ENCODE results near the gene MOK. TPM values are rescaled to one million over a fixed set of nuclear protein-coding genes. Genes with fewer than 3 reads are reported as not detected.
A peak's percentile ranks its signal among the peaks of the same experiment; 100 is the strongest.

MOK gene
- total and polyA plus RNA-seq, 5 experiments from 2014 or later, result 1.1 to 4.0 (median 2.6) TPM

- H3K9me3 Mint-ChIP-seq, result no peaks in the 10 kb centered on the region
- peaks cover 0 to 17% (median 5%) of the 10 kb centered on the region in 3 donors for H3K36me3 Mint-ChIP-seq
- no peak for ATAC-seq
- DNase-seq, result no peak
- POLR2A ChIA-PET, result no interaction called here
- no peak overlapping the region for H3K4me3 Mint-ChIP-seq
- no peaks in the 10 kb centered on the region for H3K27me3 Mint-ChIP-seq
- peaks cover 0 to 4% (median 1%) of the 10 kb centered on the region in 4 donors for H3K4me1 Mint-ChIP-seq
- H3K27ac Mint-ChIP-seq, result no peak overlapping the region
Observed at GRCh38 chr14:102223682-102224081, 81.3 kb downstream of the MOK start.

GRCh38 chr14:102222751-102223150 lies 82.2 kb downstream of the MOK start:
- ATAC-seq (no peak), DNase-seq (no peak)
- Mint-ChIP-seq H3K9me3 (no peaks in the 10 kb centered on the region), H3K4me3 (no peak overlapping the region), H3K36me3 (peaks cover 0 to 17% (median 5%) of the 10 kb centered on the region in 3 donors), H3K27ac (peak overlapping the region in 2 of 10 donors; percentile 2 to 5), H3K4me1 (peaks cover 0 to 4% (median 1%) of the 10 kb centered on the region in 4 donors), H3K27me3 (no peaks in the 10 kb centered on the region)
- POLR2A ChIA-PET, result no interaction called here

GRCh38 chr14:102222009-102222575 lies 82.9 kb downstream of the MOK start:
- no peaks in the 10 kb centered on the region for H3K27me3 Mint-ChIP-seq
- POLR2A ChIA-PET, result no interaction called here

GRCh38 chr14:102221026-102221425 lies 83.9 kb downstream of the MOK start:
- Mint-ChIP-seq H3K4me3 (no peak overlapping the region), H3K4me1 (peaks cover 0 to 6% (median 1%) of the 10 kb centered on the region in 4 donors), H3K9me3 (no peaks in the 10 kb centered on the region), H3K27ac (peak overlapping the region in 2 of 10 donors; percentile 31 to 59), H3K36me3 (peaks cover 0 to 17% (median 5%) of the 10 kb centered on the region in 3 donors), H3K27me3 (no peaks in the 10 kb centered on the region)
- POLR2A ChIA-PET, result no interaction called here
- DNase-seq (no peak), ATAC-seq (no peak)

More at GRCh38 chr14:102222009-102222575, 82.9 kb downstream of the MOK start:
- Mint-ChIP-seq H3K36me3 (peaks cover 0 to 17% (median 5%) of the 10 kb centered on the region in 3 donors), H3K4me1 (peaks cover 0 to 7% (median 1%) of the 10 kb centered on the region in 4 donors), H3K9me3 (no peaks in the 10 kb centered on the region), H3K27ac (peak overlapping the region in 2 of 10 donors; percentile 40 to 43), H3K4me3 (no peak overlapping the region)
- DNase-seq, result no peak
- ATAC-seq, result no peak

- no peak overlapping the region for H3K4me3 Mint-ChIP-seq
- no peak for ATAC-seq
- H3K4me1 Mint-ChIP-seq, result peaks cover 0 to 5% (median 0%) of the 10 kb centered on the region in 4 donors
- H3K27me3 Mint-ChIP-seq, result no peaks in the 10 kb centered on the region
- H3K36me3 Mint-ChIP-seq, result peaks cover 0 to 17% (median 5%) of the 10 kb centered on the region in 3 donors
- peak overlapping the region in 2 of 10 donors; percentile 20 to 40 for H3K27ac Mint-ChIP-seq
- H3K9me3 Mint-ChIP-seq, result no peaks in the 10 kb centered on the region
- POLR2A ChIA-PET, result no interaction called here
- DNase-seq, result no peak
Observed at GRCh38 chr14:102220031-102220430, 84.9 kb downstream of the MOK start.

- peaks cover 0 to 5% (median 0%) of the 10 kb centered on the region in 4 donors for H3K4me1 Mint-ChIP-seq
- ATAC-seq, result no peak
- H3K27me3 Mint-ChIP-seq, result no peaks in the 10 kb centered on the region
- no peak for DNase-seq
- POLR2A ChIA-PET, result no interaction called here
- H3K36me3 Mint-ChIP-seq, result peaks cover 0 to 18% (median 3%) of the 10 kb centered on the region in 3 donors
- no peaks in the 10 kb centered on the region for H3K9me3 Mint-ChIP-seq
- H3K4me3 Mint-ChIP-seq, result no peak overlapping the region
- peak overlapping the region in 3 of 10 donors; percentile 20 to 56 (median 20) for H3K27ac Mint-ChIP-seq
Observed at GRCh38 chr14:102219316-102219715, 85.6 kb downstream of the MOK start.

- POLR2A ChIA-PET, result no interaction called here
- Mint-ChIP-seq H3K27me3 (no peaks in the 10 kb centered on the region), H3K27ac (peak overlapping the region in 1 of 10 donors; percentile 24), H3K4me3 (no peak overlapping the region), H3K36me3 (peaks cover 0 to 15% (median 1%) of the 10 kb centered on the region in 3 donors), H3K4me1 (peaks cover 0 to 5% (median 0%) of the 10 kb centered on the region in 4 donors), H3K9me3 (no peaks in the 10 kb centered on the region)
- ATAC-seq (no peak), DNase-seq (no peak)
Observed at GRCh38 chr14:102218688-102219087, 86.3 kb downstream of the MOK start.

- H3K9me3 Mint-ChIP-seq, result no peaks in the 10 kb centered on the region
- no peak for DNase-seq
- H3K27me3 Mint-ChIP-seq, result no peaks in the 10 kb centered on the region
- no peak for ATAC-seq
- H3K4me1 Mint-ChIP-seq, result peaks cover 0 to 5% (median 0%) of the 10 kb centered on the region in 4 donors
- peaks cover 0 to 15% (median 0%) of the 10 kb centered on the region in 3 donors for H3K36me3 Mint-ChIP-seq
- POLR2A ChIA-PET, result no interaction called here
- H3K27ac Mint-ChIP-seq, result peak overlapping the region in 4 of 10 donors; percentile 7 to 86 (median 32)
- no peak overlapping the region for H3K4me3 Mint-ChIP-seq
Observed at GRCh38 chr14:102217987-102218421, 87.0 kb downstream of the MOK start.

- H3K27ac Mint-ChIP-seq, result peak overlapping the region in 3 of 10 donors; percentile 3 to 55 (median 33)
- H3K4me1 Mint-ChIP-seq, result peaks cover 0 to 5% (median 0%) of the 10 kb centered on the region in 4 donors
- H3K27me3 Mint-ChIP-seq, result no peaks in the 10 kb centered on the region
- H3K4me3 Mint-ChIP-seq, result no peak overlapping the region
- H3K36me3 Mint-ChIP-seq, result peaks cover 0 to 14% (median 0%) of the 10 kb centered on the region in 3 donors
- H3K9me3 Mint-ChIP-seq, result no peaks in the 10 kb centered on the region
- no peak for DNase-seq
- no peak for ATAC-seq
- POLR2A ChIA-PET, result no interaction called here
Observed at GRCh38 chr14:102217399-102217798, 87.6 kb downstream of the MOK start.

GRCh38 chr14:102215576-102216250 lies 89.3 kb downstream of the MOK start:
- H3K4me1 Mint-ChIP-seq, result peaks cover 0 to 8% (median 0%) of the 10 kb centered on the region in 4 donors
- DNase-seq, result no peak
- POLR2A ChIA-PET, result no interaction called here
- no peak for ATAC-seq
- H3K27ac Mint-ChIP-seq, result peak overlapping the region in 1 of 10 donors; percentile 31
- H3K4me3 Mint-ChIP-seq, result no peak overlapping the region
- no peaks in the 10 kb centered on the region for H3K27me3 Mint-ChIP-seq
- H3K36me3 Mint-ChIP-seq, result peaks cover 0 to 17% (median 0%) of the 10 kb centered on the region in 3 donors
- no peaks in the 10 kb centered on the region for H3K9me3 Mint-ChIP-seq

GRCh38 chr14:102215071-102215470 lies 89.9 kb downstream of the MOK start:
- no peak overlapping the region for H3K4me3 Mint-ChIP-seq
- peaks cover 0 to 8% (median 0%) of the 10 kb centered on the region in 4 donors for H3K4me1 Mint-ChIP-seq
- H3K36me3 Mint-ChIP-seq, result peaks cover 0 to 20% (median 1%) of the 10 kb centered on the region in 3 donors
- H3K27me3 Mint-ChIP-seq, result no peaks in the 10 kb centered on the region
- peak overlapping the region in 2 of 10 donors; percentile 29 to 30 for H3K27ac Mint-ChIP-seq
- H3K9me3 Mint-ChIP-seq, result no peaks in the 10 kb centered on the region
- POLR2A ChIA-PET, result interaction anchor here (0.6 kb wide), 1 partner anchor 10 kb away, joined by 3 read pairs; no protein-coding TSS in a partner anchor
- DNase-seq (no peak), ATAC-seq (no peak)

- Mint-ChIP-seq H3K4me3 (no peak overlapping the region), H3K36me3 (peaks cover 0 to 26% (median 1%) of the 10 kb centered on the region in 3 donors), H3K27ac (peak overlapping the region in 1 of 10 donors; percentile 11), H3K27me3 (no peaks in the 10 kb centered on the region), H3K9me3 (no peaks in the 10 kb centered on the region), H3K4me1 (peaks cover 0 to 9% (median 0%) of the 10 kb centered on the region in 4 donors)
- ATAC-seq (no peak), DNase-seq (no peak)
- POLR2A ChIA-PET, result no interaction called here
Observed at GRCh38 chr14:102213984-102214658, 90.8 kb downstream of the MOK start.

GRCh38 chr14:102213470-102213869 lies 91.5 kb downstream of the MOK start:
- H3K9me3 Mint-ChIP-seq, result no peaks in the 10 kb centered on the region
- peak overlapping the region in 1 of 10 donors; percentile 36 for H3K27ac Mint-ChIP-seq
- peaks cover 0 to 32% (median 1%) of the 10 kb centered on the region in 3 donors for H3K36me3 Mint-ChIP-seq
- peaks cover 0 to 10% (median 0%) of the 10 kb centered on the region in 4 donors for H3K4me1 Mint-ChIP-seq
- POLR2A ChIA-PET, result no interaction called here
- H3K4me3 Mint-ChIP-seq, result no peak overlapping the region
- DNase-seq (no peak), ATAC-seq (no peak)
- H3K27me3 Mint-ChIP-seq, result no peaks in the 10 kb centered on the region
